Fibroblast of skin of abdomen (primary cell): ENCODE measurements around the gene CD101.

Experiments
- DNase-seq: peaks from one replicate; pipeline ENCODE4 v3.0.0-alpha.2; 2013

The CD101 gene

GRCh38 chr1:117017062-117017461 is 15.5 kb downstream of the CD101 start:
- no peak for DNase-seq

GRCh38 chr1:117017648-117018047 is 16.1 kb downstream of the CD101 start:
- no peak for DNase-seq

- no peak for DNase-seq
Observed at GRCh38 chr1:117020526-117021156, 19.1 kb downstream of the CD101 start.

- no peak for DNase-seq
Observed at GRCh38 chr1:117022114-117022513, 20.6 kb downstream of the CD101 start.

- no peak for DNase-seq
Observed at GRCh38 chr1:117025568-117025967, 24.0 kb downstream of the CD101 start.

GRCh38 chr1:117026361-117026760 is 24.8 kb downstream of the CD101 start:
- peak; percentile 9 for DNase-seq

- no peak for DNase-seq
Observed at GRCh38 chr1:117029685-117030084, 28.1 kb downstream of the CD101 start.

- DNase-seq, result no peak
Observed at GRCh38 chr1:117030271-117030877, 28.8 kb downstream of the CD101 start.

- no peak for DNase-seq
Observed at GRCh38 chr1:117032266-117032665, 30.7 kb downstream of the CD101 start.

GRCh38 chr1:117032681-117033539 is 31.4 kb downstream of the CD101 start:
- DNase-seq, result no peak

- no peak for DNase-seq
Observed at GRCh38 chr1:117033772-117034171, 32.2 kb downstream of the CD101 start.

GRCh38 chr1:117034791-117035290 is 33.3 kb downstream of the CD101 start:
- no peak for DNase-seq

GRCh38 chr1:117036018-117036461 is 34.5 kb downstream of the CD101 start:
- DNase-seq, result no peak

GRCh38 chr1:117037802-117038201 is 36.2 kb downstream of the CD101 start:
- DNase-seq, result no peak

GRCh38 chr1:117038236-117038635 is 36.7 kb downstream of the CD101 start:
- no peak for DNase-seq

GRCh38 chr1:117044217-117044616 is 42.7 kb downstream of the CD101 start:
- no peak for DNase-seq

GRCh38 chr1:117045644-117046043 is 44.1 kb downstream of the CD101 start:
- DNase-seq, result peak; percentile 38

- DNase-seq, result no peak
Observed at GRCh38 chr1:117046781-117047180, 45.2 kb downstream of the CD101 start.

GRCh38 chr1:117047271-117047670 is 45.7 kb downstream of the CD101 start:
- DNase-seq, result no peak

GRCh38 chr1:117049857-117050256 is 48.3 kb downstream of the CD101 start:
- DNase-seq, result no peak

- no peak for DNase-seq
Observed at GRCh38 chr1:117051224-117052064, 49.9 kb downstream of the CD101 start.

GRCh38 chr1:117054068-117054467 is 52.5 kb downstream of the CD101 start:
- DNase-seq, result no peak
